Measurements from ENCODE around the gene LSM14B. TPM values are rescaled to one million over a fixed set of nuclear protein-coding genes. Genes with fewer than 3 reads are reported as not detected.

Gene LSM14B
- total RNA-seq, 1 donor from 2014 or later = 64.3 TPM

DNA sequence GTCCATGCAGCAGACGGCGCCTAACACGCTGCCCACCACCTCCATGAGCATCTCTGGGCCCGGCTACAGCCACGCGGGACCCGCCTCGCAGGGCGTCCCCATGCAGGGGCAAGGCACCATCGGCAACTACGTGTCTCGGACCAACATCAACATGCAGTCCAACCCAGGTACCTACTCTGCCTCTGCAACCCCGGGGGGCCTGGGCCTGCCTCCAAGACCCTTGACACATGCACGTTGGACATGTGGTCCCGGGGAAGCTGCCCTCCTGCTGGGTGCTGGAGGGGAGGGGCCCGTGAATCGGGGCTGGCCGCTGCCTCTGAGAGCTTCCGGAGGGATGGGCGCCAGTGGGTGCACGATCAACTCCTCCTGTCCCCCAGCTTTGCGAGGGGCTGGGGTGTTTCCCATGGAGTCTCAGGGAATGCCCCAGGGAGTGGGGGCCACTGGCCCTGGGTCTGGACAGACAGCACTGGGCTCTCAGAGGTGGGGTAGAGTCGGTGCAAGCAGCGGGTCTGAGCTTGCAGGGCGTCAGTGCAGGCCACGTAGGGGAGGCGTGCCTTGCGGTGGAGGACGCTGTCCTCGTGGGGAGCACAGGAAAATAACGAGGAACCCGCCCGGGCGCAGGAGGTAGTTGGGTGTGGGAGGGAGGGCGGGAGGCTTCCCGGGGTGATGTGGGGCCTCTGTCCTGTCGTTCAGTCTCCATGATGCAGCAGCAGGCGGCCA, 40.6 kb downstream of the LSM14B start:
- H3K4me1 Mint-ChIP-seq = no peaks in the 10 kb centered on the region
- H3K4me3 Mint-ChIP-seq = no peak overlapping the region
- DNase-seq (ENCODE audit: low spot score in 2 of 2, unreplicated experiment in 2 of 2) = no peak
- H3K27me3 Mint-ChIP-seq (ENCODE audit: low read depth) = no peaks in the 10 kb centered on the region
- no peak overlapping the region for H3K27ac Mint-ChIP-seq
- H3K36me3 Mint-ChIP-seq = peaks cover 10% of the 10 kb centered on the region
- no peaks in the 10 kb centered on the region for H3K9me3 Mint-ChIP-seq
- TF ChIP-seq, protein P1, sequence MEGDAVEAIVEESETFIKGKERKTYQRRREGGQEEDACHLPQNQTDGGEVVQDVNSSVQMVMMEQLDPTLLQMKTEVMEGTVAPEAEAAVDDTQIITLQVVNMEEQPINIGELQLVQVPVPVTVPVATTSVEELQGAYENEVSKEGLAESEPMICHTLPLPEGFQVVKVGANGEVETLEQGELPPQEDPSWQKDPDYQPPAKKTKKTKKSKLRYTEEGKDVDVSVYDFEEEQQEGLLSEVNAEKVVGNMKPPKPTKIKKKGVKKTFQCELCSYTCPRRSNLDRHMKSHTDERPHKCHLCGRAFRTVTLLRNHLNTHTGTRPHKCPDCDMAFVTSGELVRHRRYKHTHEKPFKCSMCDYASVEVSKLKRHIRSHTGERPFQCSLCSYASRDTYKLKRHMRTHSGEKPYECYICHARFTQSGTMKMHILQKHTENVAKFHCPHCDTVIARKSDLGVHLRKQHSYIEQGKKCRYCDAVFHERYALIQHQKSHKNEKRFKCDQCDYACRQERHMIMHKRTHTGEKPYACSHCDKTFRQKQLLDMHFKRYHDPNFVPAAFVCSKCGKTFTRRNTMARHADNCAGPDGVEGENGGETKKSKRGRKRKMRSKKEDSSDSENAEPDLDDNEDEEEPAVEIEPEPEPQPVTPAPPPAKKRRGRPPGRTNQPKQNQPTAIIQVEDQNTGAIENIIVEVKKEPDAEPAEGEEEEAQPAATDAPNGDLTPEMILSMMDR (IDR thresholded peaks at IDR 0.05; ENCODE audit: unreplicated experiment) = no peak

DNA sequence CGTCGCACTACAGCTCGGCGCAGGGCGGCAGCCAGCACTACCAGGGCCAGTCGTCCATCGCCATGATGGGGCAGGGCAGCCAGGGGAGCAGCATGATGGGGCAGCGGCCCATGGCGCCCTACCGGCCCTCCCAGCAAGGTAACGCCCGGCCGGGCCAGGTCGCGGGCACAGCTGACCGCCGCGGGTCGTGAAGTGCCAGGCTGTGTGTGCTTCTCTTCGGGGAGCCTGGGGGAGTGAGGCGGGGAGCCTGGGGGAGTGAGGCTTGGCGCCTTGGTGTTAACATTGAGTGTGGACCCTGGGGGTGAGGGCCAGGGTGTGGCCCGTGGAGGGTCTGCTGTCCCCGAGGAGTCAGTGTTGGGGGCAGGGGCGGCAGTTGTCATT, 41.2 kb downstream of the LSM14B start:
- Mint-ChIP-seq H3K9me3 (no peaks in the 10 kb centered on the region), H3K27ac (no peak overlapping the region), H3K36me3 (peaks cover 13% of the 10 kb centered on the region), H3K27me3 (ENCODE audit: low read depth) (no peaks in the 10 kb centered on the region), H3K4me3 (no peak overlapping the region), H3K4me1 (no peaks in the 10 kb centered on the region)
- no peak for DNase-seq (ENCODE audit: low spot score in 2 of 2, unreplicated experiment in 2 of 2)
- TF ChIP-seq, protein P1 (IDR thresholded peaks at IDR 0.05; ENCODE audit: unreplicated experiment) = no peak

DNA sequence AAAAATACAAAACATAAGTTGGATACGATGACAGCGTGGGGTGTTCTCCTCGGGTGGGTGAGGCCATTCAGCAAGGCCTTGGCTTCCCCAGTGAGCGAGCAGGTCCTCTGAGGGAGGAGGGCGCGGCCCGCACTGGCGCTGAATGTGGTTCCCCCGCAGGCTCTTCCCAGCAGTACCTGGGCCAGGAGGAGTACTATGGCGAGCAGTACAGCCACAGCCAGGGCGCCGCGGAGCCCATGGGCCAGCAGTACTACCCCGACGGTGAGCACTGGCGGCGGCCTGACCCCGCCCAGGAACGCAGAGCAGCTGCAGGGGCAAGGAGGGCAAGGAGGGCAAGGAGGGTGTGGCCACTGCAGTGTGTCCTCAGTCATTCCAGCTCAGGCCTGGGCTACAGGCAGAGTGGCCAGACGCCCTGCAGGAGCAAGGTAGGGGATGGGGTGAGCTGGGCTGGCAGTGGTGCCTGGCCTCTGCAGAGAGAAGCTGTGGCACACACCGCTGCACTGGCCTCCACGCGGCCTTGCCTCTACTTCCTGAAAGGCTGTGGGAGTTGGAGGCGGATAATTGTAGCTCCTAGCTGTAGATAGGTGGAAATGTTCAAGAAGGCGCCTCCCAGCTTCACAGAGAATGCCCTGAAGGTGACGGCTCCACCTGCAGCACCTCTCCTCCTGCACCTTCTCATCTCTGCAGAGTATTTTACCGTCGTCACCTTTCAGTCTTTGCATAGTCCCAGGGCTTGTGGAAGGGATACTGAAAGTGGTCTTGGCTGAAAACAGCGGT, 41.9 kb downstream of the LSM14B start:
- no peaks in the 10 kb centered on the region for H3K27me3 Mint-ChIP-seq (ENCODE audit: low read depth)
- H3K27ac Mint-ChIP-seq = no peak overlapping the region
- no peak overlapping the region for H3K4me3 Mint-ChIP-seq
- TF ChIP-seq, protein P1 (IDR thresholded peaks at IDR 0.05; ENCODE audit: unreplicated experiment) = no peak
- no peaks in the 10 kb centered on the region for H3K4me1 Mint-ChIP-seq
- peaks cover 13% of the 10 kb centered on the region for H3K36me3 Mint-ChIP-seq
- DNase-seq (ENCODE audit: low spot score in 2 of 2, unreplicated experiment in 2 of 2) = no peak
- H3K9me3 Mint-ChIP-seq = no peaks in the 10 kb centered on the region

DNA sequence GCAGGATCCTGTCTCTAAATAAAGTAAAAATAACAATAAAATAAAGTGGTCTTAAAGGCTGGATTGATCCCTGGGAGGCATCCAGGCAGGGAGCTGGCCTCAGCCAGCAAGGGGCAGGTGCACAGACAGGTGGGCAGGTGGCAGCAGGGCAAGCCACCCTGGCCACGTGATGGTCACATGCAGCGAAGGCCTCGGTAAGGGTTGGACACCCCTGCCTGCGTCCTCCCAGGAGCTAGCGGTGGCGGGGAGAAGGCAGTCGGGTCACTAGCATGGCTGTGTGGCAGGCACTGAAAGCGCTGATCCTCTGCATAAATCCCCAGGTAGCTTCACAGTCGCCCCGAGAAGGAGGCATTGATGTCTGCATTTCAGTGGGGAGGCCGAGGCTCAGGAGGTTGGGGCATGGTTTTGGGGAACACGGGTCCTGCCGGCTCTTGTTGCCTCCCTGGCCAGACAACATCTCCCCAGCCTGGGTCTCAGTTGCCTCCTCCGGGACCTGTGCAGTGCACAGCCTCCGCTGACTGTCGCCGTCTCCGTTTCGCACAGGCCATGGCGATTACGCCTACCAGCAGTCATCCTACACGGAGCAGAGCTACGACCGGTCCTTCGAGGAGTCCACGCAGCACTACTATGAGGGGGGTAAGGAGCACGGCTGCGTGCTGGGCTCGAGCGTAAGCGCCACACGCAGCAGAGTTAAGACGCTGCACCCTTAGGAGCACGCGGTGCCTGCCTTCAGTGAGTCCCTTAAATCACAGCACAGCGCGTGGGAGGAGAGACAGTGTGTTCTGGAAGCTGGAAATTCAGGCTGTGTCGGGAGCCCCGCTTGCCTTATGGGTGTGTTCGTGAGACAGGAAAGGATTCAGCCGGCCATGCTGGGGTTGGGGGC, 42.8 kb downstream of the LSM14B start:
- Mint-ChIP-seq H3K4me1 (no peaks in the 10 kb centered on the region), H3K4me3 (no peak overlapping the region), H3K9me3 (no peaks in the 10 kb centered on the region), H3K36me3 (peaks cover 13% of the 10 kb centered on the region), H3K27ac (no peak overlapping the region), H3K27me3 (ENCODE audit: low read depth) (no peaks in the 10 kb centered on the region)
- TF ChIP-seq, protein P1 (IDR thresholded peaks at IDR 0.05; ENCODE audit: unreplicated experiment) = no peak
- DNase-seq (ENCODE audit: low spot score in 2 of 2, unreplicated experiment in 2 of 2) = no peak

DNA sequence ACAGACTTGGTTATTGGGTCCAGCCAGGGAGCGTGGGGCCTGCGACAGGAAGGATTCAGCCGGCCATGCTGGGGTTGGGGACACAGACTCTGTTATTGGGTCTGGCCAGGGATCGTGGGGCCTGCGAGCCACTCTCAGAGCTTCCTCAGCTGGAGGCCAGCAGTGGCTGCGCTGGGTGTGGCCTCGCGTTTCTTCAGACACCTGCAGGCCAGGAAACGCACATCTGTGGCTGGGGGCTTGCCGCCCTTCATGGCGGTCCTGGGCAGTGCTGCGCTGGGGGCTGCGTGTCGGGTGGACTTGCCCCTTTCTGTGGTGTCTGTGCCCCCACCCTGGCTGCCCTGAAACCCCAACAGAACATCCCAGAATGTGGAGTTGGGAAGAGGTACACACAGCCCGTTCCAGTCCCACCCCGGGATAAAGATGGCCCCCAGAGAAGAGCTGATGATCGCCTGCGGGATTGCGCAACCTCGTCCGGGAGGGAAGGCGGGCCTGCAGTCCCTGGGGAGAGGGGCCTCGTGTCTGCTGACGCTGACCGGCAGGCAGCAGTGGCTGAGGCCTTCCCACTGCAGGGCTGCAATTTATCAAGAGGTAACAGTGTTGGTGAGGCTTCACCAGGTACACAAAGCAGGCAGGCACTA, 43.6 kb downstream of the LSM14B start:
- Mint-ChIP-seq H3K27ac (no peak overlapping the region), H3K4me1 (no peaks in the 10 kb centered on the region), H3K4me3 (no peak overlapping the region), H3K9me3 (no peaks in the 10 kb centered on the region), H3K36me3 (peaks cover 13% of the 10 kb centered on the region), H3K27me3 (ENCODE audit: low read depth) (no peaks in the 10 kb centered on the region)
- DNase-seq (ENCODE audit: low spot score in 2 of 2, unreplicated experiment in 2 of 2) = no peak
- TF ChIP-seq, protein P1 (IDR thresholded peaks at IDR 0.05; ENCODE audit: unreplicated experiment) = no peak
